NCI-H82 treated with DMSO at 0.1 percent for 48 hours (cell line): Measurements from ENCODE around the gene ZAR1L.
"Not testable (repeated sequence)": the region's sequence is repeated elsewhere in the genome, so short reads cannot be mapped to it uniquely, and the experiment has no call there.

Experiments used
- DNase-seq: peaks from one replicate; lab custom pipeline; 2025; ENCODE audit not compliant: unreplicated experiment; lab: John Stamatoyannopoulos, UW

ZAR1L gene, protein sequence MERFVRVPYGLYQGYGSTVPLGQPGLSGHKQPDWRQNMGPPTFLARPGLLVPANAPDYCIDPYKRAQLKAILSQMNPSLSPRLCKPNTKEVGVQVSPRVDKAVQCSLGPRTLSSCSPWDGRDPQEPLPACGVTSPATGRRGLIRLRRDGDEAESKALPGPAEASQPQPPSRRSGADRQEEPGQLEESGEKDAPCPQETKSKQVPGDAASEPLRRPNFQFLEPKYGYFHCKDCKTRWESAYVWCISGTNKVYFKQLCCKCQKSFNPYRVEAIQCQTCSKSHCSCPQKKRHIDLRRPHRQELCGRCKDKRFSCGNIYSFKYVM

DNA sequence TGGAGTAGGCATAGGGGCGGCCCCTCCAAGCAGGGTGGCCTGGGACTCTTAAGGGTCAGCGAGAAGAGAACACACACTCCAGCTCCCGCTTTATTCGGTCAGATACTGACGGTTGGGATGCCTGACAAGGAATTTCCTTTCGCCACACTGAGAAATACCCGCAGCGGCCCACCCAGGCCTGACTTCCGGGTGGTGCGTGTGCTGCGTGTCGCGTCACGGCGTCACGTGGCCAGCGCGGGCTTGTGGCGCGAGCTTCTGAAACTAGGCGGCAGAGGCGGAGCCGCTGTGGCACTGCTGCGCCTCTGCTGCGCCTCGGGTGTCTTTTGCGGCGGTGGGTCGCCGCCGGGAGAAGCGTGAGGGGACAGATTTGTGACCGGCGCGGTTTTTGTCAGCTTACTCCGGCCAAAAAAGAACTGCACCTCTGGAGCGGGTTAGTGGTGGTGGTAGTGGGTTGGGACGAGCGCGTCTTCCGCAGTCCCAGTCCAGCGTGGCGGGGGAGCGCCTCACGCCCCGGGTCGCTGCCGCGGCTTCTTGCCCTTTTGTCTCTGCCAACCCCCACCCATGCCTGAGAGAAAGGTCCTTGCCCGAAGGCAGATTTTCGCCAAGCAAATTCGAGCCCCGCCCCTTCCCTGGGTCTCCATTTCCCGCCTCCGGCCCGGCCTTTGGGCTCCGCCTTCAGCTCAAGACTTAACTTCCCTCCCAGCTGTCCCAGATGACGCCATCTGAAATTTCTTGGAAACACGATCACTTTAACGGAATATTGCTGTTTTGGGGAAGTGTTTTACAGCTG is at the start of gene ZAR1L, which contains the start of gene BRCA2:
ZAR1L (minus strand) TSS at position 126 of the 790 bp plus-strand sequence. CDS start 3,438 bp downstream, outside the sequence.
BRCA2 (plus strand) TSS at position 271 of the 790 bp plus-strand sequence. CDS start 953 bp downstream, outside the sequence.
- peak; percentile 59 for DNase-seq

DNA sequence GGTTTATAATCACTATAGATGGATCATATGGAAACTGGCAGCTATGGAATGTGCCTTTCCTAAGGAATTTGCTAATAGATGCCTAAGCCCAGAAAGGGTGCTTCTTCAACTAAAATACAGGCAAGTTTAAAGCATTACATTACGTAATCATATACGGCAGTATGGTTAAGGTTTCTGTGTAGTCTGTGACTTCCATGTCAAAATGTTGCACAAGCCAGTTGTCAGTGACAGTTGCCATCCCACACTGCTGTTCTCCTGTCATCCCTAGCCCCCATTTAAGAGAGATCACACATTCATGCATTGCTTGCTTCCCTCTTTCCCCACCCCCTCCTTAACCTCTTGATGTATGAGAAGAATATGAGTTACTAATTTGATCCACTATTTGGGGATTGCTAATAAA is 47.4 kb upstream of the ZAR1L start:
- DNase-seq: no peak

DNA sequence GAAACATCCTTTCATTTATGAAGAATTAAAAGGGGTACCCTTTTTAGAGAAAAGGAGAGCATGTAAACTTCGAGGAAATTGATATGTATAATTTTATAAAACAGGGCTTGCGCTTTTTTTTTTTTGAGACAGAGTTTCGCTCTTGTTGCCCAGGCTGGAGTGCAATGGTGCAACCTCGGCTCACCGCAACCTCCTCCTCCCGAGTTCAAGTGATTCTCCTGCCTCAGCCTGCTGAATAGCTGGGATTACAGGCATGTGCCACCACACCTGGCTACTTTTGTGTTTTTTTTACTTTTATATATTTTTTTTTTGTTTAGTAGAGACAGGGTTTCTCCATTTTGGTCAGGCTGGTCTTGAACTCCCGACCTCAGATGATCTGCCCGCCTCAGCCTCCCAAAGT is 40.8 kb upstream of the ZAR1L start:
- not testable (repeated sequence) for DNase-seq

DNA sequence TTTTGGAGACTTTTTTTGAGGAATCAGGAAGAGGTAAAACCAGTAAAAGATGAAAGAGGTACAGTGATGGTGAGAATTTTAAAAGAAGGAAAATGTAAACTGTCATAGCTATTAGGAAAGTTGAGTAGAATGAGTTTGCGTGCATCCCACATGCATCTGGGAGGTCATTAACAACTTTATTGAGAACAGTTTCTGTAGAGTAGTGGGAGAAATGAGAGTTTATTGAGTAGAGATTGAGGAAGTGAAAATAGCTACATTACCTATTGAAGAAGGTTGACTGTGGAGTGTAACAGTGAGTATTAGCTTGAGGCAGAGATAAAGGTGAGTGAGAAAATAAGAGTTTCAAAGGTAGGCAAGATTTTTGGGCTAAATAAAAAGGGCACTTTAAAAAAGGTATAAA is 38.9 kb upstream of the ZAR1L start:
- DNase-seq: no peak

DNA sequence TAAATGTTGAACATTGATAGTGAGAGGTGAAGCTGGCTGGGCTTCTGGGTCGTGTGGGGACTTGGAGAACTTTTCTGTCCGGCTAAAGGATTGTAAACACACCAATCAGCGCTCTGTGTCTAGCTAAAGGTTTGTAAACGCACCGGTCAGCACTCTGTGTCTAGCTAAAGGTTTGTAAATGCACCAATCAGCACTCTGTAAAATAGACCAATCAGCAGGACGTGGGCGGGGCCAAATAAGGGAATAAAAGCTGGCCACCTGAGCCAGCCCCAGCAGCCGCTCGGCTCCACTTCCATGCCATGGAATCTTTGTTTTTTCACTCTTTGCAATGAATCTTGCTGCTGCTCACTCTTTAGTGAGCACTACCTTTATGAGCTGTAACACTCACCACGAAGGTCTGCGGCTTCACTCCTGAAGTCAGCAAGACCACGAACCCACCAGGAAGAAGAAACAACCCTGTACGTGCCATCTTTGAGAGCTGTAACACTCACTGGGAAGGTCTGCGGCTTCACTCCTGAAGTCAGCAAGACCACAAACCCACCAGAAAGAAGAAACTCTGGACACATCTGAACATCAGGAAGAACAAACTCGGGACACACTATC is 35.8 kb upstream of the ZAR1L start:
- not testable (repeated sequence) for DNase-seq

DNA sequence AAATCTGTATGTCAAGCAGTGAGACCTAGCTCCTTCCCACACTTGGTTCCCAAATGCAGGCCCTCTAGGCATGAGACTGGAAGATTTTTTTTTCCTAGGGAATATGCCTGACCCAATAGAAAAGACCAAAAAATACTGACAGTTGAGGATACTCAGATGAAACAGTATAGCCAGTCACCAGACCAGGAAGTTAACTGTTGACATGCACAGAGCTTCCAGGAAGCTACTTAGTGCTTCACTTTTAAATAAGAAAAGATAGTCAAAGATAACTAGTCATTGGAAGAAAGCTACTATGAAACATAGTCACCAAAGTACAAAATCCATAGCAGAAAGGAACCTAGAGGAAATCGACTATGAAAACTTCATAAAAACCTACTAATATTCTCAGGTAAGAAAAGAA is 32.5 kb upstream of the ZAR1L start:
- no peak for DNase-seq

DNA sequence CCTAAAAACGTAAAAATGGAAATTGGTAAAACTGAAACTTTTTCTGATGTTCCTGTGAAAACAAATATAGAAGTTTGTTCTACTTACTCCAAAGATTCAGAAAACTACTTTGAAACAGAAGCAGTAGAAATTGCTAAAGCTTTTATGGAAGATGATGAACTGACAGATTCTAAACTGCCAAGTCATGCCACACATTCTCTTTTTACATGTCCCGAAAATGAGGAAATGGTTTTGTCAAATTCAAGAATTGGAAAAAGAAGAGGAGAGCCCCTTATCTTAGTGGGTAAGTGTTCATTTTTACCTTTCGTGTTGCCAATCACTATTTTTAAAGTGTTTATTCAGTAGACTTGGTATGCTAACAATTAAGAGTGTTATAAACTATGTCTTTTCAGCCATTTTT is 25.8 kb upstream of the ZAR1L start:
- no peak for DNase-seq

DNA sequence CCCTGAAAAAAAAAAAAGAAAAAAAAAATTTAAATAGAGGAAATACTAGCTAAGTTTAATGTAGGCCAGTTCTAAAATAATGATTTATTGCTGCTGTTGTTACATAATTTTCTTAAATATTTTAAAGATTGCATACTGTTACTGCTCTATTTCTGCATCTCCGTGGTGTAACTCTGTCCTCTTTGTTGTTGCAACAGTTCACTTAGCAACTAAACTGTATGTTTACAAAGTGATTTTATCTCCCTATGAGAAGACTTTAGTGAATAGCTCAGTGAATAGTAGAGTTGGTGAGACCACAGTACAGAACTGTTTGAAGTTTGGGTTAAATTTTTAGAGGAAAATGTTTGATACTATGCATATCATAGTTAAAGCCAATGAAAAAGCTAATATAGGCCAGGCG is 19.5 kb upstream of the ZAR1L start:
- no peak for DNase-seq

DNA sequence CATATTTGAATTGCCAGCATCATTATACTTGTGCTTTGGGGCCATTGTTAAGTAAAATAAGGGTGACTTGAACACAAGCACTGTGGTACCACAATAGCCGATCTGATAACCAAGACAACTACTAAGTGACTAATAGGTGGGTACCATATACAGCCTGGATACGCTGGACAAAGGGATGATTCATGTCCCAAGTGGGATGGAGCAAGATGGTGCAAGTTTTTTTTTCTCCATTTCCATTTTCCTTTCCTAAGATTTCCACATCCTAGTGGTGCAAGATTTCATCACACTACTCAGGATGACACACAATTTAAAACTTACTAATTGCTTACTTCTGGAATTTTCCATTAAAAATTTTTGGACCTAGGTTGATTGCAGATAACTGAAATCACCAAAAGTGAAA is 15.3 kb upstream of the ZAR1L start:
- no peak for DNase-seq

DNA sequence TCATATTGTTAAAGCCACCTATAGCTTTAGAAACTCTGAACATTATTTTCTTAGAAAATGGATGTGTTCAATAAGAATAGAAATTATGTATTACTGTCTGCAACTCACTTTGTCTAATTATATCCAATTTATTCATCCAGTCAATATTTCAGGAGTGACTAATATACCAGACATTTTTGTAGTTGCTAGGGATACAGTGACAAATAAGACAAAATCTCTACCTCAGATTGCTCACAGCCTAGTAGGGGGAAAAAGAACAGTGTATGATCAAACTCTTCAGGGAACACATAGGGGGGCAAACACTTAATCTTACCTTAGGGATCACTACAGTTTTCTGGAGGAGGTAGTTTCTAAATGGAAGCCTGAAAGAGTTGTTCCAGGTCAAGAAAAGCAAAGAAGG is 8.7 kb upstream of the ZAR1L start:
- no peak for DNase-seq

DNA sequence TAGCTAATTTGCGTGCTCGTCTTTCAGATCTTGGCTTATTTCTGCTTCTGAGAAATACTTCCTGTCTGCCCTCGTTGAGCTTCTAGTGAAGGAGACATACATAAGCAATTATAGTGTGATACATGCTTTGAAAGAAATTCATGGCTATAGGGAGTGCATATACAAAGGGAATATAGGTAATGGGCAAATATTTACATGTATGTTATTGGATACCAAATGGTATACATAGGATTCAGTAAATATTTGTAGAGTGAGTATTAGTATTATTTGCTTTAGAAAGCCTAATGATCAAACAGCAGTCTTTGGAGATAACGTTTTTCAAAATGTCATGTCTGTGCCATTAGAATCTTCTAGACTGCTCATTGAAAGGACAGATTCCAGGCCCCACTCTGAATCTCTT is 5.4 kb upstream of the ZAR1L start:
- no peak for DNase-seq

DNA sequence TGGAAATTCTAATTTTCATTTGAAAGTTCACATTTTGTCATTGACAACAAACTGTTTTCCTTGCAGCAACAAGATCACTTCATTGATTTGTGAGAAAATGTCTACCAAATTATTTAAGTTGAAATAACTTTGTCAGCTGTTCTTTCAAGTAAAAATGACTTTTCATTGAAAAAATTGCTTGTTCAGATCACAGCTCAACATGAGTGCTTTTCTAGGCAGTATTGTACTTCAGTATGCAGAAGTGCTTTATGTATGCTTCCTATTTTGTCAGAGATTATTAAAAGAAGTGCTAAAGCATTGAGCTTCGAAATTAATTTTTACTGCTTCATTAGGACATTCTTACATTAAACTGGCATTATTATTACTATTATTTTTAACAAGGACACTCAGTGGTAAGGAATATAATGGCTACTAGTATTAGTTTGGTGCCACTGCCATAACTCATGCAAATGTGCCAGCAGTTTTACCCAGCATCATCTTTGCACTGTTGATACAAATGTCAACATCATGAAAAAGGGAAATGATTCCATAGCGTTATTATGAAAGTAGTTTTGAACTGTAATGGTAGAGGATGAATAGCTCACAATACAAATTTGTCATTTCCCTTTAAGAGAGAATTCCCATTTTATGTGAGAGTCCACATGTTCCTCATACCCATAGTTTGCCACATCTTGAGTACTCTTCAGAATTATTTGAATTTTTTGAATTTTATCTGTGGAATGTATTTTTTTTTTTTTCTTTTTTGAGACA is 2.7 kb upstream of the ZAR1L start:
- DNase-seq: no peak

DNA sequence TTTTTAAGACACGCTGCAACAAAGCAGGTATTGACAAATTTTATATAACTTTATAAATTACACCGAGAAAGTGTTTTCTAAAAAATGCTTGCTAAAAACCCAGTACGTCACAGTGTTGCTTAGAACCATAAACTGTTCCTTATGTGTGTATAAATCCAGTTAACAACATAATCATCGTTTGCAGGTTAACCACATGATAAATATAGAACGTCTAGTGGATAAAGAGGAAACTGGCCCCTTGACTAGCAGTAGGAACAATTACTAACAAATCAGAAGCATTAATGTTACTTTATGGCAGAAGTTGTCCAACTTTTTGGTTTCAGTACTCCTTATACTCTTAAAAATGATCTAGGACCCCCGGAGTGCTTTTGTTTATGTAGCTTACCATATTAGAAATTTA is 1.3 kb upstream of the ZAR1L start:
- DNase-seq: no peak

DNA sequence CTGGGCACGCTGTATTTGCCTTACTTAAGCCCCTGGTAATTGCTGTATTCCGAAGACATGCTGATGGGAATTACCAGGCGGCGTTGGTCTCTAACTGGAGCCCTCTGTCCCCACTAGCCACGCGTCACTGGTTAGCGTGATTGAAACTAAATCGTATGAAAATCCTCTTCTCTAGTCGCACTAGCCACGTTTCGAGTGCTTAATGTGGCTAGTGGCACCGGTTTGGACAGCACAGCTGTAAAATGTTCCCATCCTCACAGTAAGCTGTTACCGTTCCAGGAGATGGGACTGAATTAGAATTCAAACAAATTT is 821 bp upstream of the ZAR1L start:
- DNase-seq: peak; percentile 59

DNA sequence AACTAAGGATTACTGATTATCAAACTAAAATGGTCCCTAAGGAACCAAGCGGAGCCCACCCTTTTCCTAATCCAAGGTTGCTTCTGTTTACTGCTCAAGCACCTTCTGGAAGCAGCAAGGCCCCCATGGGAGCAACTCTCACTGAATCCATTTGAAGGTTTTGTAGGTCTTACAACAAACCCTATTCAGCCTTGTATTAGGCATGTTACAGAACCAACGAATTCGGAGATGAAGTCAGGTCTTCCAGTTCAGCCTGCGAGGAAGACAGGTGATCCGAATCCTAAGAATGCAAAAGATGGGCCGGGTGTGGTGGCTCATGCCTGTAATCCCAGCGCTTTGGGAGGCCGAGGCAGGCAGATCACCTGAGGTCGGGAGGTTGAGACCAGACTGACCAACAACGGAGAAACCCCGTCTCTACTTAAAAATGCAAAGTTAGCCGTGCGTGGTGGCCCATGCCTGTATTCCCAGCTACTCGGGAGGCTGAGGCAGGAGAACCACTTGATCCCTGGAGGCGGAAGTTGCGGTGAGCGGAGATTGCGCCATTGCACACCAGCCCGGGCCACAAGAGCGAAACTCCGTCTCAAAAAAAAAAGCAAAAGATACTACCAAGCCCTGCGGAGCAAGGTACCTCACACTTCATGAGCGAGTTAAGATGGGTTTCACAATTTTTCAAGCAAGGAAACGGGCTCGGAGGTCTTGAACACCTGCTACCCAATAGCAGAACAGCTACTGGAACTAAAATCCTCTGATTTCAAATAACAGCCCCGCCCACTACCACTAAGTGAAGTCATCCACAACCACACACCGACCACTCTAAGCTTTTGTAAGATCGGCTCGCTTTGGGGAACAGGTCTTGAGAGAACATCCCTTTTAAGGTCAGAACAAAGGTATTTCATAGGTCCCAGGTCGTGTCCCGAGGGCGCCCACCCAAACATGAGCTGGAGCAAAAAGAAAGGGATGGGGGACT is 609 bp downstream of the ZAR1L start:
- DNase-seq: no peak

DNA sequence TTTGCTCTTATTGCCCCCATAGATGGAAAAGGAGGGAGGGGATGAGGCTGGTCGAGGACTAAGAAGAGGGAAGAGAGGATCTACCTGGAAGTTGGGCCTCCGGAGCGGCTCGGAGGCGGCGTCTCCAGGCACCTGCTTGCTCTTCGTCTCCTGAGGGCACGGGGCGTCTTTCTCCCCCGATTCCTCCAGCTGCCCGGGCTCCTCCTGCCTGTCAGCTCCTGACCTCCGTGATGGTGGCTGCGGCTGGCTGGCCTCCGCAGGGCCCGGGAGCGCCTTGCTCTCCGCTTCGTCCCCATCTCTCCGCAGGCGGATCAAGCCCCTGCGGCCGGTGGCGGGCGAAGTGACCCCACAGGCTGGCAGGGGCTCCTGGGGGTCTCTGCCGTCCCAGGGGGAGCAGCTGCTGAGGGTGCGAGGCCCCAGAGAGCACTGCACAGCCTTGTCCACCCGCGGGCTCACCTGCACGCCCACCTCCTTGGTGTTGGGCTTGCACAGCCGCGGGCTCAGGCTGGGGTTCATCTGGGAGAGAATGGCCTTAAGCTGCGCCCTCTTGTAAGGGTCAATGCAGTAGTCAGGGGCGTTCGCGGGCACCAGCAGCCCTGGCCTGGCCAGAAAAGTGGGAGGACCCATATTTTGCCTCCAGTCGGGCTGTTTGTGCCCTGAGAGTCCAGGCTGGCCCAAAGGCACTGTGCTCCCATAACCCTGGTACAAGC is 3.8 kb downstream of the ZAR1L start:
- no peak for DNase-seq

DNA sequence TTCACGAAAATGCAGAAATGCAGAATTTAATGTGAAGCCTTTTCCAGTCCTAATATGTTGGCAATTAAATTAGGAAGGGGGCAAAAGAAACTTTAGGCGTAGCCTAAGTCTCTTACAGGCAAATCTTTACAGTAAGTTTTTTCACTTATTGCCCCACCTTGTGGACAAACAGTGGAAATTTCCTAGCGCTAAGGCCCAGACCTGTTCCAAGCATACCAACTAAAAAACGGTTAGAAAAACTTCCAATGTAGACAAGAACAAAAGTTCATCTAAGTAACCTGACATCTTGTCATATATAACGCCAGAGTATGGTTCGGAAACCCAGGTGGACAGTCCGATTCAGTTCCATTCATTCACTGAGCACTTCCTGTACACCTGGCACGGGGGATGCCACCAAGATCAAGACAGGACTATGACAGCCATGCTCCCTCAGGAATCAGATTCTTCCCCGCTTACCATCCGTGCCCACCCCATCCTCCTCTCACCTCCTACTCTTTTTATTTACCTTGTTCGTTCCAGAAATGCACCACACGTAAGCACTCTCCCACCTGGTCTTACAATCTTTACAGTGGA is 4.9 kb downstream of the ZAR1L start:
- peak; percentile 31 for DNase-seq

DNA sequence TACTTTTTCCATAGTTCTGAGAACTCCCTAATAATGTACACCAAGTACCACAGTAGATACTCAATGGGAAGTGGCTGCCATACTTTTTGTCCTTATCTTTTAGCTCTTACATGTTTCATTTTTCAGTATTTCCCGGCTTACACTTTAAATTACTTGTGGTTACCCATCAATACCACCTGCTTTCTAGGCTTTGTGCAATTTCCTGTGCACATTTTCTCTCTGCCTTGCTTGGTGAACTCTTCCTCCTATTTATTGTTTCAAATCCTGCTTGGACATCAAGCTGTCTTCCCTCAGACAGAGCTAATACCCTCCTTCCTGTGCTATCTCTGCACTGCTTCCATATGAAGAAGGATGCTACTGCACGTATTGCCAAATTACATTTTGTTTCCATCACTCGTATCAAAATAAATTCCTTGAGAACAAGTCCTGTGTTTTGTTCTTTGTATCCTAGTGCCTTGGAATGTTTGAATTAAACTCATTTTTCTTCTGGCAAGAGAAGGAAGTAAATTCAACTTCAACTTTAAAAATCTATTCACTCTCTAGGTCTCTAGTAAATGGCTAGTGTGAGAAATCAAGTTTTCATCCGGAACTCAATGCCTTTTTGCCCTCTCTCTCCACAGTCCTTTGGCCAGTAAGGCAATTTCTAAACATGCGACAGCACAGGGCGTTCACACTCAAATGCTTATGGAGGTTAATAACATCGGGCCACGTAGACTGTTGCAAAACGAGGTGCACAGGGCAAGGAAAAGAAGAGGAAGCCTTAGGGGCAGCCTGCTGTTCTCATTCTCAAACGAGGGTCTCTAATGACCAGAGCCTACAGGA is 5.6 kb downstream of the ZAR1L start:
- DNase-seq: no peak
